CD14-positive monocyte (primary cell): Measurements from ENCODE around the gene PLCD1. TPM values are rescaled to one million over a fixed set of nuclear protein-coding genes. Genes with fewer than 3 reads are reported as not detected.
A peak's percentile ranks its signal among the peaks of the same experiment; 100 is the strongest.

Source experiments
- DNase-seq, 3 donors: peaks; one replicate each; pipeline ENCODE4 v3.0.0-alpha.2; 2011 to 2022
- H2AFZ ChIP-seq: 2 replicates; pipeline ENCODE4 v1.6.0; 2012; ENCODE audit warnings: mild to moderate bottlenecking, low read depth, low read length, inconsistent platforms; ENCODE audit not compliant: insufficient read depth, poor library complexity, severe bottlenecking
- H3K27ac ChIP-seq, 2 donors: 1 replicate in 1 of 2; 2 replicates in 1 of 2; pipeline ENCODE4 v1.5.1; 2012 to 2013; ENCODE audit warnings: low read length in 2 of 2, control low read depth in 1 of 2, inconsistent platforms in 1 of 2, low read depth in 1 of 2, mild to moderate bottlenecking in 1 of 2
- H3K27me3 ChIP-seq, 2 donors: one replicate each; pipeline versions ENCODE4 v1.6.0 to v1.6.1; 2011 to 2013; ENCODE audit warnings: low read length in 2 of 2; ENCODE audit not compliant: control insufficient read depth in 2 of 2, insufficient read depth in 2 of 2
- H3K36me3 ChIP-seq, 2 donors: replicated peaks in 1 of 2; 1 replicate in 1 of 2; 2 replicates in 1 of 2; pipeline versions ENCODE4 v1.5.1 to v1.6.1; 2012 to 2013; ENCODE audit warnings: low read length in 2 of 2, control low read depth in 1 of 2, inconsistent platforms in 1 of 2, mild to moderate bottlenecking in 1 of 2; ENCODE audit not compliant: insufficient read depth in 2 of 2, control insufficient read depth in 1 of 2
- H3K4me1 ChIP-seq, 2 donors: 1 replicate in 1 of 2; 2 replicates in 1 of 2; pipeline versions ENCODE4 v1.5.1 to v1.6.1; 2012 to 2013; ENCODE audit warnings: low read length in 2 of 2, control low read depth in 1 of 2, inconsistent platforms in 1 of 2, mild to moderate bottlenecking in 1 of 2, moderate library complexity in 1 of 2; ENCODE audit not compliant: insufficient read depth in 2 of 2, control insufficient read depth in 1 of 2
- H3K4me2 ChIP-seq: replicated peaks from 2 replicates; pipeline ENCODE3; 2012; ENCODE audit warnings: low read length, moderate library complexity, mild to moderate bottlenecking; ENCODE audit not compliant: poor library complexity, severe bottlenecking; ENCODE audit errors: extremely low read depth
- H3K4me3 ChIP-seq, 3 experiments: fragments of 200-600 bp in 1 of 3; sonication (generic) in 1 of 3; replicated peaks in 1 of 3; 1 replicate in 2 of 3; 2 replicates in 1 of 3; pipeline ENCODE4 v1.5.1; 2011 to 2013; ENCODE audit warnings: low read length in 3 of 3, mild to moderate bottlenecking in 3 of 3, control low read depth in 2 of 3, low read depth in 2 of 3, inconsistent platforms in 1 of 3, moderate library complexity in 1 of 3
- H3K79me2 ChIP-seq: 2 replicates; pipeline ENCODE4 v1.6.0; 2012; ENCODE audit warnings: mild to moderate bottlenecking, control low read depth, inconsistent platforms, low read length, moderate library complexity; ENCODE audit not compliant: insufficient read depth
- H3K9ac ChIP-seq: 2 replicates; pipeline ENCODE4 v1.6.0; 2017; ENCODE audit warnings: low read length, mild to moderate bottlenecking; ENCODE audit not compliant: insufficient read depth, poor library complexity, severe bottlenecking
- H3K9me3 ChIP-seq, 2 donors: replicated peaks in 1 of 2; 1 replicate in 1 of 2; 2 replicates in 1 of 2; pipeline versions ENCODE4 v1.5.1 to v1.6.1; 2012 to 2013; ENCODE audit warnings: low read length in 2 of 2, control low read depth in 1 of 2; ENCODE audit not compliant: control insufficient read depth in 1 of 2, insufficient read depth in 1 of 2
- H4K20me1 ChIP-seq: 2 replicates; pipeline ENCODE4 v1.6.0; 2012; ENCODE audit warnings: mild to moderate bottlenecking, low read length, control low read depth, moderate library complexity; ENCODE audit not compliant: insufficient read depth
- H3K27ac Mint-ChIP-seq, 7 donors: one replicate each; pipeline ENCODE4 v1.8.0; 2020; ENCODE audit warnings: mild to moderate bottlenecking in 7 of 7, mixed read lengths in 7 of 7, moderate library complexity in 6 of 7, inconsistent platforms in 2 of 7
- H3K27me3 Mint-ChIP-seq, 3 donors: one replicate each; pipeline ENCODE4 v1.8.0; 2021 to 2022; ENCODE audit warnings: low read depth in 3 of 3, mild to moderate bottlenecking in 3 of 3, mixed read lengths in 3 of 3, moderate library complexity in 3 of 3, inconsistent platforms in 1 of 3
- H3K36me3 Mint-ChIP-seq, 2 donors: one replicate each; pipeline ENCODE4 v1.8.0; 2020; ENCODE audit warnings: mixed read lengths in 2 of 2, inconsistent platforms in 1 of 2, mild to moderate bottlenecking in 1 of 2
- H3K4me1 Mint-ChIP-seq: one replicate; pipeline ENCODE4 v1.8.0; 2020; ENCODE audit warnings: mild to moderate bottlenecking, mixed read lengths
- H3K4me3 Mint-ChIP-seq, 2 donors: one replicate each; pipeline ENCODE4 v1.8.0; 2020; ENCODE audit warnings: mild to moderate bottlenecking in 2 of 2, mixed read lengths in 2 of 2, moderate library complexity in 1 of 2
- H3K9me3 Mint-ChIP-seq, 7 donors: one replicate each; pipeline ENCODE4 v1.8.0; 2020 to 2022; ENCODE audit warnings: mixed read lengths in 7 of 7, mild to moderate bottlenecking in 6 of 7, moderate library complexity in 6 of 7, inconsistent platforms in 2 of 7
- CTCF ChIP-seq: fragments of 200-600 bp; IDR thresholded peaks from one replicate; pipeline ENCODE4 v1.8.0; 2022; ENCODE audit warnings: antibody characterized with exemption, mild to moderate bottlenecking
- WGBS: methylation state at CpG from one replicate; pipeline ENCODE4 v1.1.5; 2013; ENCODE audit warnings: missing lambda C conversion rate; ENCODE audit not compliant: insufficient coverage; 5-methylcytosine and 5-hydroxymethylcytosine counted together
- intact Hi-C, 2 donors: fragments of 100-400 bp; cut with micrococcal nuclease; formaldehyde crosslinking; loops; one replicate each; pipeline versions ENCODE4 v1.15.0 to v1.15.1; 2023
- polyA plus RNA-seq, 3 donors: library from polyadenylated mRNA; depleted of rRNA in 1 of 3; unstranded in 2 of 3; stranded (reverse) in 1 of 3; fragments of 300-500 nt in 2 of 3; fragments of >200 nt in 1 of 3; fragmentation: Illumina TruSeq in 2 of 3; gene quantifications; 1 replicate in 2 of 3; 2 replicates in 1 of 3; pipeline ENCODE4 v1.2.3, GENCODE V29; 2012 to 2021

The PLCD1 gene
- polyA plus RNA-seq, 3 donors, result 4.1 to 6.4 (median 6.0) TPM

GRCh38 chr3:38008971-38009580 lies 20.4 kb downstream of the PLCD1 start:
- no peak overlapping the region for H2AFZ ChIP-seq
- peaks cover 40 to 49% of the 10 kb centered on the region in 2 donors for H3K36me3 ChIP-seq
- Mint-ChIP-seq H3K9me3 (no peaks in the 10 kb centered on the region), H3K27ac (peak overlapping the region in 5 of 7 donors; percentile 26 to 69 (median 46)), H3K4me1 (peaks cover 26% of the 10 kb centered on the region), H3K4me3 (no peak overlapping the region), H3K36me3 (peaks cover 38 to 51% of the 10 kb centered on the region in 2 donors), H3K27me3 (peaks cover 0 to 3% (median 0%) of the 10 kb centered on the region in 3 donors)
- no peaks in the 10 kb centered on the region for H4K20me1 ChIP-seq
- no peak overlapping the region for H3K27ac ChIP-seq
- no peaks in the 10 kb centered on the region for H3K27me3 ChIP-seq
- H3K9ac ChIP-seq, result no peak overlapping the region
- no peaks in the 10 kb centered on the region for H3K9me3 ChIP-seq
- WGBS, result 92% methylated on average over 12 of the region's 16 CpGs
- no peaks in the 10 kb centered on the region for H3K79me2 ChIP-seq
- TF ChIP-seq CTCF, result no peak
- DNase-seq, result no peak
- H3K4me1 ChIP-seq, result peaks cover 13 to 22% of the 10 kb centered on the region in 2 donors
- H3K4me3 ChIP-seq, result no peak overlapping the region
- H3K4me2 ChIP-seq, result no peak overlapping the region
- intact Hi-C loops, result no loop called here

- Histone ChIP-seq H3K79me2 (no peaks in the 10 kb centered on the region), H2AFZ (no peak overlapping the region), H3K27ac (no peak overlapping the region), H3K4me2 (no peak overlapping the region), H3K9ac (no peak overlapping the region), H3K9me3 (no peaks in the 10 kb centered on the region), H3K36me3 (peaks cover 43 to 56% of the 10 kb centered on the region in 2 donors), H3K27me3 (no peaks in the 10 kb centered on the region), H3K4me3 (no peak overlapping the region), H4K20me1 (no peaks in the 10 kb centered on the region), H3K4me1 (peaks cover 7 to 22% of the 10 kb centered on the region in 2 donors)
- Mint-ChIP-seq H3K36me3 (peaks cover 40 to 57% of the 10 kb centered on the region in 2 donors), H3K9me3 (no peaks in the 10 kb centered on the region), H3K27ac (peak overlapping the region in 1 of 7 donors; percentile 42), H3K4me1 (peaks cover 22% of the 10 kb centered on the region), H3K4me3 (no peak overlapping the region), H3K27me3 (peaks cover 0 to 3% (median 2%) of the 10 kb centered on the region in 3 donors)
- intact Hi-C loops, result no loop called here
- no peak for DNase-seq
- 97% methylated on average over 19 of the region's 19 CpGs for WGBS
- no peak for TF ChIP-seq CTCF
Measured at GRCh38 chr3:38008191-38008701, 21.2 kb downstream of the PLCD1 start.
